ENCODE results near the gene IQCC. TPM values are rescaled to one million over a fixed set of nuclear protein-coding genes. Genes with fewer than 3 reads are reported as not detected.

Gene IQCC
- polyA plus RNA-seq, 3 donors, result 0.18 to 0.31 (median 0.28) TPM

DNA sequence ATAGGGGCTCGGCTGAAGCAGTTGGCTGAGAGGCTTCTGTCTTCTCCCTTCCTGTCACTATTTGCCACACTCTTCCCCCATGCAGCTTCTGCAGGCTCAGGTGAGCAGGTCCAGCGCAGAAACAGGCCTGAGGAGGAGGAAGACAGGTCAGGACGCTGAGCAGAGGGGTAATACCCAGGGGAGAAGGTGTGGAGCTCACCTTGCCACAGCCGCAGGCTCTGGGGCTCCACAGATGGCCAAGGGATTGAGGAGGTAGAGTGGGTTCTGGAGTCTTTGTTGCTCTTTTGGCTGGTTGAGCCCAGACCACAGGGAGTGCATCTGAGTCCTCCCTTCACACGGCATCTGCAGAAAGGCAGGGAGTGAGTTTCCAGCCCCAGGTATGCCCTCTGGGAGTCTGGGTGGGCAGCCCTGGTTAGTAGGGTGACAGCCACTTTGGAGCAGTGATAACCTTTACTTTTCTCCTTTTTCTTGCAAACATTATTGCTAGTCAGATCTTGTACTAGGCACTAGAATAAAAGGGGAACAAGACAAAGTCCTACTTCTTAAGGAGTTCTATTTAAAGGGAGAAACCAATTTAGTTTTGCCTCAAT lies 26.5 kb downstream of the IQCC start:
- Mint-ChIP-seq H3K4me3 (no peak overlapping the region), H3K36me3 (peaks cover 44 to 57% of the 10 kb centered on the region in 2 donors)
- 91% methylated on average over 4 of the region's 5 CpGs for WGBS (ENCODE audit: insufficient coverage)

DNA sequence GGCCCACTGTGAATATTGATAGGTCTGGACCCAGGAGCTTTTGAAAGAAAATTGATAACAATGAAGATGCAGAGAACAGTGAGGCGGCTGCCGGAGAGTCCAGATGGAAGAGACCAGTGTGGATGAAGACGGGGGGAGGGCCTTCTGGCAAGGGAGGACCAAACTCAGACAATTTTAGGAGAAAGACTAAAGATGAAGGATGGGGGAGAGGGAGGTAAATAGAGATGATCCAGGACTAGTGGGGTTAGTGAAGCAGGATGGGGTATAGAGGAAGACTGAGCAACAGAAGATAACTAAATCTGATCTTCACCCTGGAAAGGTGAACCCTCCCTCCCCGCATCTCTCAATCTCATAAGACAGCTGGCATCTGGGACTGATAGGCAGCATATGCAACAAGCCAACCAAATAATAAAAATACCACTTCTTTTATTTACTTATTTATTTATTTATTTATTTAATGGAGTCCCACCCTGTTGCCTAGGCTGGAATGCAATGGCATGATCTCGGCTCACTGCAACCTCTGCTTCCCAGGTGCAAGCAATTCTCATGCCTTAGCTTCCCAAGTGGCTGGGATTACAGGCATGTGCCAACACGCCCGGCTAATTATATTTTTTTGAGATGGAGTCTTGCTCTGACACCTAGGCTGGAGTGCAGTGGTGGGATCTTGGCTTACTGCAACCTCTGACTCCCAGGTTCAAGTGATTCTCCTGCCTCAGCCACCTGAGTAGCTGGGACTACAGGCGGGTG lies 27.3 kb downstream of the IQCC start:
- intact Hi-C loops (cut with micrococcal nuclease), result no loop called here
- Mint-ChIP-seq H3K9me3 (no peaks in the 10 kb centered on the region), H3K27ac (peak overlapping the region in 3 of 7 donors; percentile 7 to 35 (median 22))

More for the DNA sequence above, 26.5 kb downstream of the IQCC start:
- Histone ChIP-seq H3K9me3 (replicated peaks in 1 of 2; ENCODE audit: control insufficient read depth in 1 of 2, insufficient read depth in 1 of 2, low read length in 2 of 2) (no peaks in the 10 kb centered on the region), H3K4me2 (replicated peaks; ENCODE audit: extremely low read depth, low read length, poor library complexity, severe bottlenecking) (no peak overlapping the region), H3K36me3 (replicated peaks in 1 of 2; ENCODE audit: control insufficient read depth in 1 of 2, insufficient read depth in 2 of 2, low read length in 2 of 2) (peaks cover 45 to 52% of the 10 kb centered on the region in 2 donors), H3K9ac (ENCODE audit: insufficient read depth, low read length, poor library complexity, severe bottlenecking) (no peak overlapping the region), H3K4me3 (replicated peaks in 1 of 3; ENCODE audit: low read depth in 2 of 3, low read length in 3 of 3) (no peak overlapping the region), H3K79me2 (ENCODE audit: insufficient read depth, low read length) (no peaks in the 10 kb centered on the region), H3K4me1 (ENCODE audit: control insufficient read depth in 1 of 2, insufficient read depth in 2 of 2, low read length in 2 of 2) (no peaks in the 10 kb centered on the region), H3K27me3 (ENCODE audit: control insufficient read depth in 2 of 2, insufficient read depth in 2 of 2, low read length in 2 of 2) (no peaks in the 10 kb centered on the region), H4K20me1 (ENCODE audit: insufficient read depth, low read length) (no peaks in the 10 kb centered on the region), H2AFZ (ENCODE audit: insufficient read depth, low read depth, low read length, poor library complexity, severe bottlenecking) (no peak overlapping the region), H3K27ac (ENCODE audit: low read depth in 1 of 2, low read length in 2 of 2) (no peak overlapping the region)
- Mint-ChIP-seq H3K27me3 (ENCODE audit: low read depth in 3 of 3) (peaks cover 0 to 2% (median 0%) of the 10 kb centered on the region in 3 donors), H3K4me1 (no peaks in the 10 kb centered on the region), H3K9me3 (no peaks in the 10 kb centered on the region), H3K27ac (peak overlapping the region in 2 of 7 donors; percentile 15 to 65)
- no peak for DNase-seq
- TF ChIP-seq, protein P1, sequence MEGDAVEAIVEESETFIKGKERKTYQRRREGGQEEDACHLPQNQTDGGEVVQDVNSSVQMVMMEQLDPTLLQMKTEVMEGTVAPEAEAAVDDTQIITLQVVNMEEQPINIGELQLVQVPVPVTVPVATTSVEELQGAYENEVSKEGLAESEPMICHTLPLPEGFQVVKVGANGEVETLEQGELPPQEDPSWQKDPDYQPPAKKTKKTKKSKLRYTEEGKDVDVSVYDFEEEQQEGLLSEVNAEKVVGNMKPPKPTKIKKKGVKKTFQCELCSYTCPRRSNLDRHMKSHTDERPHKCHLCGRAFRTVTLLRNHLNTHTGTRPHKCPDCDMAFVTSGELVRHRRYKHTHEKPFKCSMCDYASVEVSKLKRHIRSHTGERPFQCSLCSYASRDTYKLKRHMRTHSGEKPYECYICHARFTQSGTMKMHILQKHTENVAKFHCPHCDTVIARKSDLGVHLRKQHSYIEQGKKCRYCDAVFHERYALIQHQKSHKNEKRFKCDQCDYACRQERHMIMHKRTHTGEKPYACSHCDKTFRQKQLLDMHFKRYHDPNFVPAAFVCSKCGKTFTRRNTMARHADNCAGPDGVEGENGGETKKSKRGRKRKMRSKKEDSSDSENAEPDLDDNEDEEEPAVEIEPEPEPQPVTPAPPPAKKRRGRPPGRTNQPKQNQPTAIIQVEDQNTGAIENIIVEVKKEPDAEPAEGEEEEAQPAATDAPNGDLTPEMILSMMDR (IDR thresholded peaks at IDR 0.05), result no peak
- intact Hi-C loops (cut with micrococcal nuclease), result no loop called here

More for the DNA sequence above, 27.3 kb downstream of the IQCC start:
- H3K4me2 ChIP-seq (replicated peaks; ENCODE audit: extremely low read depth, low read length, poor library complexity, severe bottlenecking), result no peak overlapping the region
- no peaks in the 10 kb centered on the region for H3K27me3 ChIP-seq (ENCODE audit: control insufficient read depth in 2 of 2, insufficient read depth in 2 of 2, low read length in 2 of 2)
- H3K36me3 Mint-ChIP-seq, result peaks cover 38 to 49% of the 10 kb centered on the region in 2 donors
- TF ChIP-seq, protein P1 (IDR thresholded peaks at IDR 0.05), result no peak
- no peak overlapping the region for H3K4me3 ChIP-seq (replicated peaks in 1 of 3; ENCODE audit: low read depth in 2 of 3, low read length in 3 of 3)
- no peaks in the 10 kb centered on the region for H4K20me1 ChIP-seq (ENCODE audit: insufficient read depth, low read length)
- H3K36me3 ChIP-seq (replicated peaks in 1 of 2; ENCODE audit: control insufficient read depth in 1 of 2, insufficient read depth in 2 of 2, low read length in 2 of 2), result peaks cover 39 to 46% of the 10 kb centered on the region in 2 donors
- WGBS (ENCODE audit: insufficient coverage), result 97% methylated on average over 4 of the region's 8 CpGs
- no peak overlapping the region for H3K9ac ChIP-seq (ENCODE audit: insufficient read depth, low read length, poor library complexity, severe bottlenecking)
- H3K27me3 Mint-ChIP-seq (ENCODE audit: low read depth in 3 of 3), result peaks cover 0 to under 1% (median 0%) of the 10 kb centered on the region in 3 donors
- H3K4me1 ChIP-seq (ENCODE audit: control insufficient read depth in 1 of 2, insufficient read depth in 2 of 2, low read length in 2 of 2), result no peaks in the 10 kb centered on the region
- H2AFZ ChIP-seq (ENCODE audit: insufficient read depth, low read depth, low read length, poor library complexity, severe bottlenecking), result no peak overlapping the region
- no peaks in the 10 kb centered on the region for H3K4me1 Mint-ChIP-seq
- no peaks in the 10 kb centered on the region for H3K9me3 ChIP-seq (replicated peaks in 1 of 2; ENCODE audit: control insufficient read depth in 1 of 2, insufficient read depth in 1 of 2, low read length in 2 of 2)
- DNase-seq, result no peak
- H3K79me2 ChIP-seq (ENCODE audit: insufficient read depth, low read length), result no peaks in the 10 kb centered on the region
- no peak overlapping the region for H3K4me3 Mint-ChIP-seq
- H3K27ac ChIP-seq (ENCODE audit: low read depth in 1 of 2, low read length in 2 of 2), result no peak overlapping the region
